ENCODE data around the gene PAX3.

Gene PAX3

DNA sequence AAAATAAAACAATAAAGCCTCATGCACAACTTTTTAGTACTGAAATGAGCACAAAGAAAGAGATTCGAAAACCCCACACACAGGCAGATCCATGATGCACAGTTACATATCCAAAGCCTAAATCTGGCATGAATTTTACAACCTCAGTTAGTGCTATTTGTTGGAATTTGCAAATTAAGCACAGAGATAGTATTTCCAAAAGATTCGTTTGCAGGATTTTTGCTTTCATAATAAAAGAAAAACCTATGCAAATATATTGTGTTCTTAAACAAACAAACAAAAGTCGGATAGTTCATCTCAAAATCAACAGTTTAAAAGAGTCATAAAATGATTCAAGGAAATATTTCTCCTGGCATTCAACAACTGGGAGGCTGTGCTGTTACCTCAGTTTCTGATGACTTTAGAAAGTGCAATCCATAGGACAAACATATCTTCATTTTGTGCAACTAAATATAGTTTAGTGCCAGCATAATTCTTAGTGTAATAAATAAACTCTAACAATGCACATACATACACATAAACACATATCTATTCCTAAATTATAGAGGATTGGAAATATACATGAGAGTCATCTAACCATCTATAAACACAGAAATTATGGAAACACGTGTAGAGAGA is 10.8 kb downstream of the PAX3 start:
- H3K36me3 ChIP-seq (ENCODE audit: control insufficient read depth in 2 of 2, insufficient read depth in 2 of 2, low read length in 2 of 2), result no peaks in the 10 kb centered on the region
- no peak overlapping the region for H3K4me3 ChIP-seq (ENCODE audit: low read length in 2 of 2)
- peaks cover 54 to 82% of the 10 kb centered on the region in 2 donors for H3K27me3 ChIP-seq (ENCODE audit: control insufficient read depth in 1 of 2, insufficient read depth in 2 of 2, low read length in 2 of 2)
- peaks cover 3% of the 10 kb centered on the region for H3K4me1 ChIP-seq (ENCODE audit: control insufficient read depth, insufficient read depth, low read length)
- H3K27ac ChIP-seq (ENCODE audit: low read length), result no peak overlapping the region
- no peaks in the 10 kb centered on the region for H3K9me3 ChIP-seq (ENCODE audit: control insufficient read depth in 2 of 2, low read length in 2 of 2)
- no peak overlapping the region for H3K9ac ChIP-seq (ENCODE audit: low read length in 2 of 2)

DNA sequence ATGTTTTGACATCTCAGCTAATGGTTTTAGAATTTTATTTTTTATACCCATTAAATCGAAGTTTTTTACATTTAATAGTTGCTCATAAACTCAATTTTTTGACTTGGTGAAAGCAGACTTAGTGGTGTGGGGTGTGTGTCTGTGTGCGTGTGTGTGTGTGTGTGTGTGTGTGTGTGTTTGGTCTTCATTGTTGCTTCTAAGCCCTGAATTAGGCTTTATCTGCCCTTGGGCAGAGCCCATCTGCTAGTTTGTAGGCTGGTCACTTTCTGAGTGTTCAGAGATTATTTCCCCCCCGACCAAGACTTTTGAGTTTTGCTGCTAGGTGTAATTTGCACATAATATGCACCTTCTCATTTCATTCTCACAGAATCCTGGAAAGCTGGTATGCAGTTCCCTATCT is 14.3 kb downstream of the PAX3 start:
- H3K4me3 ChIP-seq (ENCODE audit: low read length in 2 of 2), result no peak overlapping the region
- H3K27me3 ChIP-seq (ENCODE audit: control insufficient read depth in 1 of 2, insufficient read depth in 2 of 2, low read length in 2 of 2), result peaks cover 25 to 47% of the 10 kb centered on the region in 2 donors
- no peaks in the 10 kb centered on the region for H3K4me1 ChIP-seq (ENCODE audit: control insufficient read depth, insufficient read depth, low read length)
- no peak overlapping the region for H3K9ac ChIP-seq (ENCODE audit: low read length in 2 of 2)
- H3K27ac ChIP-seq (ENCODE audit: low read length), result no peak overlapping the region
- H3K9me3 ChIP-seq (ENCODE audit: control insufficient read depth in 2 of 2, low read length in 2 of 2), result no peaks in the 10 kb centered on the region
- no peaks in the 10 kb centered on the region for H3K36me3 ChIP-seq (ENCODE audit: control insufficient read depth in 2 of 2, insufficient read depth in 2 of 2, low read length in 2 of 2)

DNA sequence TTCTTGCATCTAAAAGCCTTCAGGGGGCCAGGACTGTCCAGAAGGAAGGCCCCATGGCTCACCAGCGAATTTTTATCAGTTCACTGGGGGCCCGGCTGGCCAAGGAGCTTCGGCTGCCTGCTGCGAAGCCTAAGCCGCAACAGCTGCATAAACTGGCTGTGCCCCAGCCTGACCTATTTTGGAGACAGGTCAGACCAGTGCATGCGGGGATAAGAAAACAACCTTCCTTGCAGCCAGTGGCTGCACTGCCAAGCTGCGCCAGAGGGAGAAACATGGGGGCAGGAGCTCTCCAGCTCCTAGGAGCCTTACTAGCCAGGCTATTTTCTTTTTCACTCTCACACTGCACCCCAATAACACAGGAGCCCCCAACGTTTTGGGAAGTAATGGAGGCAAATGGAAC is 15.2 kb downstream of the PAX3 start:
- H3K9ac ChIP-seq (ENCODE audit: low read length in 2 of 2), result no peak overlapping the region
- no peaks in the 10 kb centered on the region for H3K9me3 ChIP-seq (ENCODE audit: control insufficient read depth in 2 of 2, low read length in 2 of 2)
- H3K4me1 ChIP-seq (ENCODE audit: control insufficient read depth, insufficient read depth, low read length), result no peaks in the 10 kb centered on the region
- H3K27ac ChIP-seq (ENCODE audit: low read length), result no peak overlapping the region
- no peak overlapping the region for H3K4me3 ChIP-seq (ENCODE audit: low read length in 2 of 2)
- peaks cover 17 to 39% of the 10 kb centered on the region in 2 donors for H3K27me3 ChIP-seq (ENCODE audit: control insufficient read depth in 1 of 2, insufficient read depth in 2 of 2, low read length in 2 of 2)
- H3K36me3 ChIP-seq (ENCODE audit: control insufficient read depth in 2 of 2, insufficient read depth in 2 of 2, low read length in 2 of 2), result no peaks in the 10 kb centered on the region

DNA sequence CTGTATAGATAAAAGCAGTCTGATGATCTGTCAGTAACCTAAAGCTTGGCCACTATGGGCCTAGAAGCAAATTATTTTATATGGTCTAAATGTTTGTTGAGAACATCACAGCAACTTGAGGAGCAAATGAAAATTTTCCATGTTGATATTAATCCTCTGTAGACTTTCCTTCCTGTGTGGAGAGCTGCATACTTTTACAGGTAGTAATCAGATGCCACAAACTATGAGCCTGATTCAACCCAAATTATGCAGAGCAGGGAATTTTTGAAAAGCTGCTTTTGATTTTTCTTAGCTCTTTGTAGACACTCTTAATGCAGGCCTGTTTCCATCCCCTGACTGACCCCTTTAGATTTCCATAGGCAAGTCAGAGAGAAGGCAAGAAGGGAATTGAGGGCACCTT is 17.3 kb downstream of the PAX3 start:
- peaks cover 17 to 18% of the 10 kb centered on the region in 2 donors for H3K27me3 ChIP-seq (ENCODE audit: control insufficient read depth in 1 of 2, insufficient read depth in 2 of 2, low read length in 2 of 2)
- no peaks in the 10 kb centered on the region for H3K9me3 ChIP-seq (ENCODE audit: control insufficient read depth in 2 of 2, low read length in 2 of 2)
- no peaks in the 10 kb centered on the region for H3K4me1 ChIP-seq (ENCODE audit: control insufficient read depth, insufficient read depth, low read length)
- no peak overlapping the region for H3K27ac ChIP-seq (ENCODE audit: low read length)
- H3K36me3 ChIP-seq (ENCODE audit: control insufficient read depth in 2 of 2, insufficient read depth in 2 of 2, low read length in 2 of 2), result no peaks in the 10 kb centered on the region
- no peak overlapping the region for H3K9ac ChIP-seq (ENCODE audit: low read length in 2 of 2)
- H3K4me3 ChIP-seq (ENCODE audit: low read length in 2 of 2), result no peak overlapping the region

DNA sequence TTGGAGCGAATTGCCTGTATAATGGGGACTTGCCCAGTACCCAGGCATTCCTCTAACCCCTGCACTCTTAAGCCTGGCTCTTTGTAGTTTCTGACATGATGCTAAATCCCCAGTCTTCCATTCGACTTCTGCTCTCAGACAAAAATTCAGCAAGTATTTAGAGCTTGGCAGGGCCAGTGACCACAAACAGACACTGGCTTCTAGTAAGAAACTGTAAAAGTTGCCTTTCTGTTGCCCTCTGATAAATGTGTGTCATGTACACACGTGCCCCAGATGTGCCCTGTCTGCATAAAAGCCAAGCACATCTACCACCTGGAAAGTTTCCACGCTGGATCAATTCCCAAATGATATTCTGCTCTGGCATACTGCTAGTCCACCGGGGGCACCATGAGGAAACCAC is 18.0 kb downstream of the PAX3 start:
- Histone ChIP-seq H3K4me1 (ENCODE audit: control insufficient read depth, insufficient read depth, low read length) (no peaks in the 10 kb centered on the region), H3K4me3 (ENCODE audit: low read length in 2 of 2) (no peak overlapping the region), H3K9me3 (ENCODE audit: control insufficient read depth in 2 of 2, low read length in 2 of 2) (no peaks in the 10 kb centered on the region), H3K27me3 (ENCODE audit: control insufficient read depth in 1 of 2, insufficient read depth in 2 of 2, low read length in 2 of 2) (peaks cover 14 to 22% of the 10 kb centered on the region in 2 donors), H3K9ac (ENCODE audit: low read length in 2 of 2) (no peak overlapping the region), H3K36me3 (ENCODE audit: control insufficient read depth in 2 of 2, insufficient read depth in 2 of 2, low read length in 2 of 2) (no peaks in the 10 kb centered on the region), H3K27ac (ENCODE audit: low read length) (no peak overlapping the region)

DNA sequence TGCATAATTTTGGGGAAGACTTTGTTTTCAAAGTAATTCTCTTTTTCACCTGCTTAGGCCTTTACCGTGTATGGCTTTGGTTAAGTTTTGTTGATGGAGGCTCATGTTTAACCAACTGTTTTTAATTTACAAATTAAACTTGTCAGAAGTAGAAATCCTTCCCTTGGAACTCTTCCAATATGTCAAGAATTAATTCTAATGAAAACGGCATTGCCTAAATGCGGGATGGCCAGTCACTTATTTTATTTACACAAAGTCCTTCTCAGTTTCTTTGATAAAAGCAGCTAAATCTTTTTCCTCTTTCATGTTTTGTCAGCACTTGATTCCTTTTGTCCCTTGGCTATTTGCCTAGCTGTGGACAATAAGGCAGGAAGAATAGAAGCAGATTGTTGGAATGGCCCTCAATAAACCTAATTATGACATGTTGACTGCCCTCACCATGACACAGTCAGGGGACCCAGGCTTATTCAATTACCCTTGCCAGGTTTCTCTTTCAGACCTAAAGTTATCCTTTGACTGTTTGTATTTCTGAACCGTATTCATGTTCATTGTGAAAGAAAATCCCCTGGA is 26.3 kb downstream of the PAX3 start:
- H3K4me1 ChIP-seq (ENCODE audit: control insufficient read depth, insufficient read depth, low read length), result no peaks in the 10 kb centered on the region
- H3K9me3 ChIP-seq (ENCODE audit: control insufficient read depth in 2 of 2, low read length in 2 of 2), result peaks cover 0 to 2% of the 10 kb centered on the region in 2 donors
- no peaks in the 10 kb centered on the region for H3K36me3 ChIP-seq (ENCODE audit: control insufficient read depth in 2 of 2, insufficient read depth in 2 of 2, low read length in 2 of 2)
- no peak overlapping the region for H3K27ac ChIP-seq (ENCODE audit: low read length)
- H3K9ac ChIP-seq (ENCODE audit: low read length in 2 of 2), result no peak overlapping the region
- H3K4me3 ChIP-seq (ENCODE audit: low read length in 2 of 2), result no peak overlapping the region
- H3K27me3 ChIP-seq (ENCODE audit: control insufficient read depth in 1 of 2, insufficient read depth in 2 of 2, low read length in 2 of 2), result peaks cover 20 to 25% of the 10 kb centered on the region in 2 donors

DNA sequence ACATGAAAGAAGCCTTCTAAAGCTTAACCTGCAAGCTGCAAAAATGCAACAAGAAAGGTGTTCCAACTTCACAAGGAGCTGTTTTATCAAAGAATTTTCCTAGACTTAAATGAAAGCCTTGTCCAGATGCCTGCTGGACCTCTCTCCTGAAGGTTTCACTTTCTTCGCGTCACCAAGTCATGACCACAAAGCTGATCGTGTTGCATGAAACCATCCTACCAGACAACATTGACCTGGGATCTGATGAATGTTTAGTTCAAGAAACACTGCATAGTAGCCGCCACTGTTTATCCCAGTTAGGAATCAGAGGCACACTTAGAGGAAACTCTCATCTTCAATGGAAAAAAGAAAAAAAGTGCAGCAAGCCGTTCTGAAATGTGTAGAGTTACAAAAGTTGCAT is 26.9 kb downstream of the PAX3 start:
- H3K4me3 ChIP-seq (ENCODE audit: low read length in 2 of 2), result no peak overlapping the region
- H3K4me1 ChIP-seq (ENCODE audit: control insufficient read depth, insufficient read depth, low read length), result no peaks in the 10 kb centered on the region
- no peak overlapping the region for H3K27ac ChIP-seq (ENCODE audit: low read length)
- no peak overlapping the region for H3K9ac ChIP-seq (ENCODE audit: low read length in 2 of 2)
- H3K9me3 ChIP-seq (ENCODE audit: control insufficient read depth in 2 of 2, low read length in 2 of 2), result peaks cover 0 to 2% of the 10 kb centered on the region in 2 donors
- peaks cover 23 to 25% of the 10 kb centered on the region in 2 donors for H3K27me3 ChIP-seq (ENCODE audit: control insufficient read depth in 1 of 2, insufficient read depth in 2 of 2, low read length in 2 of 2)
- H3K36me3 ChIP-seq (ENCODE audit: control insufficient read depth in 2 of 2, insufficient read depth in 2 of 2, low read length in 2 of 2), result no peaks in the 10 kb centered on the region

DNA sequence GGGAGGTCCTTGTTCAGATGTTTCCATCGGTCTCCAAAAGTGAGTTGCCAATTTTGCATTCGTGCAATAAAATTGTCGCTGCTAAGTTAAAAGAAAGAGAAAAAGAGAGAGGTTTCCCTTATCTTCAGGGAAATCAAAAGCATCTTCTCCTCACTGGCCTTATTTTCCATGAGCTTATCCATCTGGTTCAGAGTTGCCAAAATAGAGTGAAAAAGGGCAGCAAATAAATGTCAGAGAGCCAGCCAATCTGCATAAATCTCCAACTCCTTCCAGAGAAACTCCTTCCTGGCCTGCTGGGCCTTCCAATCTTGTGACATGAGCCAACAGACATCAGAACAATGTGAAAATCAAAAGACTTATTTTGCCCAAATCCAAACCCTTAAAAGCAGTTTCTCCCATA is 28.4 kb downstream of the PAX3 start:
- H3K36me3 ChIP-seq (ENCODE audit: control insufficient read depth in 2 of 2, insufficient read depth in 2 of 2, low read length in 2 of 2), result no peaks in the 10 kb centered on the region
- no peak overlapping the region for H3K27ac ChIP-seq (ENCODE audit: low read length)
- H3K4me3 ChIP-seq (ENCODE audit: low read length in 2 of 2), result no peak overlapping the region
- H3K9ac ChIP-seq (ENCODE audit: low read length in 2 of 2), result no peak overlapping the region
- H3K4me1 ChIP-seq (ENCODE audit: control insufficient read depth, insufficient read depth, low read length), result no peaks in the 10 kb centered on the region
- peaks cover 17 to 24% of the 10 kb centered on the region in 2 donors for H3K27me3 ChIP-seq (ENCODE audit: control insufficient read depth in 1 of 2, insufficient read depth in 2 of 2, low read length in 2 of 2)
- peaks cover 0 to 2% of the 10 kb centered on the region in 2 donors for H3K9me3 ChIP-seq (ENCODE audit: control insufficient read depth in 2 of 2, low read length in 2 of 2)

DNA sequence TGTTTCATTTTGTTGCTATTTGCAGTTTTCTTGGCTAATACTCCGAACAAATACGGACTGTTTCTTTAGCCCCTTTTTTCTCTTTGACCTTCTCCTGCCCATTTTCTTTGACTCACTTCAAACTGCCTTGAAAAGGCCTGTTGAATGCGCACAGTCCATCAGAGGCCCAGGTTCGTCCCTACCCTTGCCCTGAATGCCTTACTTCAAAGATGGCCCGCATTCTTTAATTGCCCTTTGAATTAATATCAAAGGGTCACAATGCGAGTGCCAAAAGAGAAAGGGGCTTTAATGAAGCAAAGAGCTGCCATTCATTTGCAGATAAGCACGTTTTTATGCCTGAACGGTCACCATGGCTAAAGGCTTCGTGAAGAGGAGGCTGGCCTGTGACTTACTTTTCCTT is 29.7 kb downstream of the PAX3 start:
- no peaks in the 10 kb centered on the region for H3K4me1 ChIP-seq (ENCODE audit: control insufficient read depth, insufficient read depth, low read length)
- H3K9me3 ChIP-seq (ENCODE audit: control insufficient read depth in 2 of 2, low read length in 2 of 2), result peaks cover 0 to 2% of the 10 kb centered on the region in 2 donors
- no peak overlapping the region for H3K9ac ChIP-seq (ENCODE audit: low read length in 2 of 2)
- peaks cover 17 to 26% of the 10 kb centered on the region in 2 donors for H3K27me3 ChIP-seq (ENCODE audit: control insufficient read depth in 1 of 2, insufficient read depth in 2 of 2, low read length in 2 of 2)
- H3K27ac ChIP-seq (ENCODE audit: low read length), result no peak overlapping the region
- no peak overlapping the region for H3K4me3 ChIP-seq (ENCODE audit: low read length in 2 of 2)
- H3K36me3 ChIP-seq (ENCODE audit: control insufficient read depth in 2 of 2, insufficient read depth in 2 of 2, low read length in 2 of 2), result no peaks in the 10 kb centered on the region

DNA sequence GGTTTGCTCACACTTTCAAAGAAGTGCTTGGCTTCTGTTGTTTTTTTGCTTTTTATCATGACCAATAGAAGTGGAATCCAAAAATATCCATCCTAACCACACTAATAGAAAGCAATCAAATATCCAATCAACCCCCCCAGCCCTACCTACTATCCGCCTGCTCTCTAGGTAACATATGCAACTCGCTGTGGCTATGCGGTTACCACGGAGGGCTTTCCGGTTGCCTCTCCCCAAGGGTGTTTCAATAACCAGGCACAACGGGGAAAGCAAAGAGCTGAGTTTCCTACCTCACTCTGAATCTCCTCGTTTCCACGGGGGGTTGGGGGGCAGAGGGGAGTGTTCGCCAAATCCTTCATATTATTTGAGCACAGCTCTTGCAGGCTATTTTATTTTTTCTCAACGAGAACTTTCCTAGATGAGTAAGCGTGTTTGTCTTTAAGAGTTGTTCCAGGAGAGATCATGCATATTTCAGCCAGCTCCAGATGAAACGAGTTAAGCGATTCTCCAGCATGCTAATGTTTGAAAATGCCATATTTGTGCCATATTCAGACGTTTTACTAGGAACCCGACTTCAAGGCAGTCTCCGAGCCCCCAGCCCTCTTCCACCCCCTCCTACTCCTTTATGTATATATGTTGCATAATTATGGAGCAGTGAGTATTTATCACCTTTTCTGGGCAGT is 30.3 kb downstream of the PAX3 start:
- Histone ChIP-seq H3K36me3 (ENCODE audit: control insufficient read depth in 2 of 2, insufficient read depth in 2 of 2, low read length in 2 of 2) (no peaks in the 10 kb centered on the region), H3K9me3 (ENCODE audit: control insufficient read depth in 2 of 2, low read length in 2 of 2) (peaks cover 0 to 2% of the 10 kb centered on the region in 2 donors), H3K27me3 (ENCODE audit: control insufficient read depth in 1 of 2, insufficient read depth in 2 of 2, low read length in 2 of 2) (peaks cover 17 to 29% of the 10 kb centered on the region in 2 donors), H3K4me1 (ENCODE audit: control insufficient read depth, insufficient read depth, low read length) (no peaks in the 10 kb centered on the region), H3K27ac (ENCODE audit: low read length) (no peak overlapping the region), H3K4me3 (ENCODE audit: low read length in 2 of 2) (no peak overlapping the region), H3K9ac (ENCODE audit: low read length in 2 of 2) (no peak overlapping the region)

DNA sequence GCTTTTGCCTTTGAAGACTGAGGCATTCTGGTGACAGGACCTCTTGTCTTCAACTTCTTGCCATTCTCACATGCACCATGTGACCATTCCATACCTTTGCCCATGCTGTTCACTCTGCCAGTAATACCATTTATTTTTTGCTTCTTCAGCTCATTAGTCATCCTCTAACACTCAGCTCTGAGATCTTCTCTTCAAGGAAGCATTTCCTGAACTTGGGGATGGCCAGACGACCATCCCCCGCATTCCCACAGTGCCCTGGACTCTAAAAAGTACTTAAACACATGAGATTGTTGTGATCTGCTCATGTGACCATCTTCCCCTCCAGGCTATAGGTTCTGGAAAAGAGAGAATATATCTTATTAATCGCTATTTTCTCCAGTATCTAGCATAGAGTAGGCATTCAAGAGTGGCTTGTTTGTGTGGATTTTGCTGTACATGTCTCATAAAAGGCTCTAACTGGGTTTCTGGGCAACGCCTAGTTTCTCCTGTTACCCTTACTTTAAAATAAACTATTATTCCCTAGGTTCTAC is 33.9 kb downstream of the PAX3 start:
- Histone ChIP-seq H3K36me3 (ENCODE audit: control insufficient read depth in 2 of 2, insufficient read depth in 2 of 2, low read length in 2 of 2) (no peaks in the 10 kb centered on the region), H3K9ac (ENCODE audit: low read length in 2 of 2) (no peak overlapping the region), H3K9me3 (ENCODE audit: control insufficient read depth in 2 of 2, low read length in 2 of 2) (peaks cover 0 to 2% of the 10 kb centered on the region in 2 donors), H3K27ac (ENCODE audit: low read length) (no peak overlapping the region), H3K27me3 (ENCODE audit: control insufficient read depth in 1 of 2, insufficient read depth in 2 of 2, low read length in 2 of 2) (peaks cover 12 to 30% of the 10 kb centered on the region in 2 donors), H3K4me1 (ENCODE audit: control insufficient read depth, insufficient read depth, low read length) (no peaks in the 10 kb centered on the region), H3K4me3 (ENCODE audit: low read length in 2 of 2) (no peak overlapping the region)

Data from stomach smooth muscle (tissue), 2 donors.